ENCODE results near the gene ABCF2. TPM values are rescaled to one million over a fixed set of nuclear protein-coding genes. Genes with fewer than 3 reads are reported as not detected.

ABCF2 gene
- total RNA-seq, 1 donor from 2014 or later = 30.5 TPM

DNA sequence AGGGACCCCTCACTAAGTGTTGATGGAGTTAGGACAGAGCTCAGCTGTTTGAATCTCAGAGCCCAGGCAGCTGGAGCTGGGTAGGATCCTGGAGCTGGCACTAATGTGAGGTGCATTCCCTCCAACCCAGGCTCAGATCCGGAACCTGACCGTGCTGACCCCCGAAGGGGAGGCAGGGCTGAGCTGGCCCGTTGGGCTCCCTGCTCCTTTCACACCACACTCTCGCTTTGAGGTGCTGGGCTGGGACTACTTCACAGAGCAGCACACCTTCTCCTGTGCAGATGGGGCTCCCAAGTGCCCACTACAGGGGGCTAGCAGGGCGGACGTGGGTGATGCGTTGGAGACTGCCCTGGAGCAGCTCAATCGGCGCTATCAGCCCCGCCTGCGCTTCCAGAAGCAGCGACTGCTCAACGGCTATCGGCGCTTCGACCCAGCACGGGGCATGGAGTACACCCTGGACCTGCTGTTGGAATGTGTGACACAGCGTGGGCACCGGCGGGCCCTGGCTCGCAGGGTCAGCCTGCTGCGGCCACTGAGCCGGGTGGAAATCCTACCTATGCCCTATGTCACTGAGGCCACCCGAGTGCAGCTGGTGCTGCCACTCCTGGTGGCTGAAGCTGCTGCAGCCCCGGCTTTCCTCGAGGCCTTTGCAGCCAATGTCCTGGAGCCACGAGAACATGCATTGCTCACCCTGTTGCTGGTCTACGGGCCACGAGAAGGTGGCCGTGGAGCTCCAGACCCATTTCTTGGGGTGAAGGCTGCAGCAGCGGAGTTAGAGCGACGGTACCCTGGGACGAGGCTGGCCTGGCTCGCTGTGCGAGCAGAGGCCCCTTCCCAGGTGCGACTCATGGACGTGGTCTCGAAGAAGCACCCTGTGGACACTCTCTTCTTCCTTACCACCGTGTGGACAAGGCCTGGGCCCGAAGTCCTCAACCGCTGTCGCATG lies 10.5 kb upstream of the ABCF2 start:
- H3K27me3 ChIP-seq (ENCODE audit: low read depth) = no peaks in the 10 kb centered on the region
- H3K36me3 ChIP-seq = peaks cover 67% of the 10 kb centered on the region
- no peaks in the 10 kb centered on the region for H3K9me3 ChIP-seq (replicated peaks)
- H3K4me1 ChIP-seq = peaks cover 49% of the 10 kb centered on the region
- no peak overlapping the region for H3K27ac ChIP-seq (replicated peaks)
- DNase-seq = no peak
- intact Hi-C loops (cut with micrococcal nuclease) = no loop called here
- TF ChIP-seq, protein P1, sequence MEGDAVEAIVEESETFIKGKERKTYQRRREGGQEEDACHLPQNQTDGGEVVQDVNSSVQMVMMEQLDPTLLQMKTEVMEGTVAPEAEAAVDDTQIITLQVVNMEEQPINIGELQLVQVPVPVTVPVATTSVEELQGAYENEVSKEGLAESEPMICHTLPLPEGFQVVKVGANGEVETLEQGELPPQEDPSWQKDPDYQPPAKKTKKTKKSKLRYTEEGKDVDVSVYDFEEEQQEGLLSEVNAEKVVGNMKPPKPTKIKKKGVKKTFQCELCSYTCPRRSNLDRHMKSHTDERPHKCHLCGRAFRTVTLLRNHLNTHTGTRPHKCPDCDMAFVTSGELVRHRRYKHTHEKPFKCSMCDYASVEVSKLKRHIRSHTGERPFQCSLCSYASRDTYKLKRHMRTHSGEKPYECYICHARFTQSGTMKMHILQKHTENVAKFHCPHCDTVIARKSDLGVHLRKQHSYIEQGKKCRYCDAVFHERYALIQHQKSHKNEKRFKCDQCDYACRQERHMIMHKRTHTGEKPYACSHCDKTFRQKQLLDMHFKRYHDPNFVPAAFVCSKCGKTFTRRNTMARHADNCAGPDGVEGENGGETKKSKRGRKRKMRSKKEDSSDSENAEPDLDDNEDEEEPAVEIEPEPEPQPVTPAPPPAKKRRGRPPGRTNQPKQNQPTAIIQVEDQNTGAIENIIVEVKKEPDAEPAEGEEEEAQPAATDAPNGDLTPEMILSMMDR (IDR thresholded peaks at IDR 0.05; ENCODE audit: borderline replicate concordance) = no peak
- H3K4me3 ChIP-seq = no peak overlapping the region

DNA sequence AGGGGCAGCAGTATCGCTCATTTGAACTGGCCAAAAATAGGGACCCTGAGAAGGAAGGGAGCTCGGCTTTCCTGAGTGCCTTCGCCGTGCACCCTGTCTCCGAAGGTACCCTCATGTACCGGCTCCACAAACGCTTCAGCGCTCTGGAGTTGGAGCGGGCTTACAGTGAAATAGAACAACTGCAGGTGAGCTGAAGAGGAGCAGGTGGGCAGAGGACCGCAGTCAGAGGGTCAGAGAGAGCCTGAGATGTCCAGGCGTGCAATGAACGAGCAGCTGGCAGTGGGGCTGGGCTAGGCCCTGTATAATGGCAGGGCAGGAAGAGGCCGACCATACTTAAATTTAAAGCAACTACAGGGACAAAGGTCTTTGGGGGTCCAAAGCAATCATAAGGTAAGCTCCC lies 9.4 kb upstream of the ABCF2 start:
- intact Hi-C loops (cut with micrococcal nuclease) = no loop called here
- Histone ChIP-seq H3K4me3 (no peak overlapping the region), H3K36me3 (peaks cover 60% of the 10 kb centered on the region), H3K27me3 (ENCODE audit: low read depth) (no peaks in the 10 kb centered on the region), H3K27ac (replicated peaks) (no peak overlapping the region), H3K4me1 (peaks cover 57% of the 10 kb centered on the region), H3K9me3 (replicated peaks) (no peaks in the 10 kb centered on the region)
- TF ChIP-seq, protein P1 (IDR thresholded peaks at IDR 0.05; ENCODE audit: borderline replicate concordance) = no peak
- no peak for DNase-seq

DNA sequence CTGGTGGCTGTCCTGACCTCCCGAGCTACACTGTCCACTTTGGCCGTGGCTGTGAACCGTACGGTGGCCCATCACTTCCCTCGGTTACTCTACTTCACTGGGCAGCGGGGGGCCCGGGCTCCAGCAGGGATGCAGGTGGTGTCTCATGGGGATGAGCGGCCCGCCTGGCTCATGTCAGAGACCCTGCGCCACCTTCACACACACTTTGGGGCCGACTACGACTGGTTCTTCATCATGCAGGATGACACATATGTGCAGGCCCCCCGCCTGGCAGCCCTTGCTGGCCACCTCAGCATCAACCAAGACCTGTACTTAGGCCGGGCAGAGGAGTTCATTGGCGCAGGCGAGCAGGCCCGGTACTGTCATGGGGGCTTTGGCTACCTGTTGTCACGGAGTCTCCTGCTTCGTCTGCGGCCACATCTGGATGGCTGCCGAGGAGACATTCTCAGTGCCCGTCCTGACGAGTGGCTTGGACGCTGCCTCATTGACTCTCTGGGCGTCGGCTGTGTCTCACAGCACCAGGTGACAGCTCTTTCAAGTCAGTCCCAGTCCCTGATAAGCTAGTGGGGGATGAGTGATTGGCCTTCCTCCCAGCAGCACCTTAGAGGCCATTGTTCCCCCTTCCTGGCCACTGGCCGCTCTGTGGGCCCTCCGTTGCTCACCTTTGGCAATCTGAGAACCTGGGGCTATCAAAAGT lies 8.2 kb upstream of the ABCF2 start:
- no peak overlapping the region for H3K4me3 ChIP-seq
- DNase-seq = no peak
- H3K4me1 ChIP-seq = peaks cover 50% of the 10 kb centered on the region
- TF ChIP-seq, protein P1 (IDR thresholded peaks at IDR 0.05; ENCODE audit: borderline replicate concordance) = no peak
- intact Hi-C loops (cut with micrococcal nuclease) = no loop called here
- H3K27ac ChIP-seq (replicated peaks) = no peak overlapping the region
- H3K27me3 ChIP-seq (ENCODE audit: low read depth) = no peaks in the 10 kb centered on the region
- H3K9me3 ChIP-seq (replicated peaks) = no peaks in the 10 kb centered on the region
- H3K36me3 ChIP-seq = peaks cover 50% of the 10 kb centered on the region

DNA sequence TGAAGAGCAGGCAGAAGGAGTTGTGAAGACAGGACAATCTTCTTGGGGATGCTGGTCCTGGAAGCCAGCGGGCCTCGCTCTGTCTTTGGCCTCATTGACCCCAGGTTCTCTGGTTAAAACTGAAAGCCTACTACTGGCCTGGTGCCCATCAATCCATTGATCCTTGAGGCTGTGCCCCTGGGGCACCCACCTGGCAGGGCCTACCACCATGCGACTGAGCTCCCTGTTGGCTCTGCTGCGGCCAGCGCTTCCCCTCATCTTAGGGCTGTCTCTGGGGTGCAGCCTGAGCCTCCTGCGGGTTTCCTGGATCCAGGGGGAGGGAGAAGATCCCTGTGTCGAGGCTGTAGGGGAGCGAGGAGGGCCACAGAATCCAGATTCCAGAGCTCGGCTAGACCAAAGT lies 6.8 kb upstream of the ABCF2 start:
- intact Hi-C loops (cut with micrococcal nuclease) = no loop called here
- H3K4me1 ChIP-seq = peaks cover 46% of the 10 kb centered on the region
- H3K9me3 ChIP-seq (replicated peaks) = no peaks in the 10 kb centered on the region
- H3K4me3 ChIP-seq = peak overlapping the region; percentile 99
- TF ChIP-seq, protein P1 (IDR thresholded peaks at IDR 0.05; ENCODE audit: borderline replicate concordance) = no peak
- H3K27me3 ChIP-seq (ENCODE audit: low read depth) = no peaks in the 10 kb centered on the region
- DNase-seq = no peak
- peak overlapping the region; percentile 90 for H3K27ac ChIP-seq (replicated peaks)
- H3K36me3 ChIP-seq = peaks cover 37% of the 10 kb centered on the region

DNA sequence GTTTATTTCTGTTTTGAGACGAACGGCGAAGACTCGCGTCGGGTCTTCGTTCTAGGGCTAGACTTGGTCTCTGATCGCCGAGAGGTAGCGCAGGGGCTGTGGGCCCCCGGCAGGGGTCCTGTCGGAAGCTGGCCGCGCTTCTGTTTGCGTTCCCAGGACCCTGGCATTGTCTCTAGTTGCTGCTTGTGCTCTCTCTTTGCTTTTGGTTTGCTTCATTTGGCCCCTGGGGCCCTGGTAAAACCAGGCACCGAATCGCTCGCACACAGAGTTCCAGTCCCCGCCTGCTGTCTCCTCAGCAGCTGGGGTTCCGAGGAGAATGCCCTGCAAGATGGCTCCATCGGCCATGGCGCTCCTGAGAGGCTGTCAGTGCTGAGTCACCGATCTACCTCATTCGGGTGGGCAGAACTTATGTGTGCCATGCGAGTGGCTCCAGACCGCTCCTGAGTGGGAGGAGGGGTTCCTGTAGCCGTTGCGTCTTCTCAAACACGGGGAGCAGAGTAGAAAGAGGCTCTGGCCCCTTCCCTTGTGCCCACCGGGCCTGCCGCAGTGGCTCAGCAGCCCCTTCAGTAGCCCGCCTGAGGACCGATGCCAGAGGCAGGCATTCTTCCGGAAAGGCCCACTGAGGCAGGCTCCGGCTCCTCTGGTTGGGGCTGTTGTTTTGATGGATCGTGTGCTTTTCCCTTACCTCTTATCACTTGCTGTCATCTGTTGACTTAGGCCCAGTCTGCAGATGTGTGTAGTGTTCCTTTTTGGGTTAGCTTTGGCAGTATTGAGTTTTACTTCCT lies 6.1 kb upstream of the ABCF2 start:
- DNase-seq = no peak
- no peaks in the 10 kb centered on the region for H3K9me3 ChIP-seq (replicated peaks)
- peak overlapping the region; percentile 99 for H3K4me3 ChIP-seq
- peak overlapping the region; percentile 90 for H3K27ac ChIP-seq (replicated peaks)
- H3K36me3 ChIP-seq = peaks cover 30% of the 10 kb centered on the region
- TF ChIP-seq, protein P1 (IDR thresholded peaks at IDR 0.05; ENCODE audit: borderline replicate concordance) = no peak
- peaks cover 48% of the 10 kb centered on the region for H3K4me1 ChIP-seq
- intact Hi-C loops (cut with micrococcal nuclease) = no loop called here
- H3K27me3 ChIP-seq (ENCODE audit: low read depth) = no peaks in the 10 kb centered on the region

Measured in left ventricle myocardium inferior (tissue), 1 donor.